Stimulated activated CD8-positive, alpha-beta memory T cell treated with anti-CD3 and anti-CD28 coated beads, Interleukin-4, amount 100 ng/mL, for 24 hours (primary cell): ENCODE results near the gene TPRKB.
"Not testable (repeated sequence)": the region's sequence is repeated elsewhere in the genome, so short reads cannot be mapped to it uniquely, and the experiment has no call there.

Experiments
- DNase-seq: peaks from one replicate; pipeline ENCODE4 v3.0.0-alpha.2; 2020; ENCODE audit warnings: low read depth

The TPRKB gene

DNA sequence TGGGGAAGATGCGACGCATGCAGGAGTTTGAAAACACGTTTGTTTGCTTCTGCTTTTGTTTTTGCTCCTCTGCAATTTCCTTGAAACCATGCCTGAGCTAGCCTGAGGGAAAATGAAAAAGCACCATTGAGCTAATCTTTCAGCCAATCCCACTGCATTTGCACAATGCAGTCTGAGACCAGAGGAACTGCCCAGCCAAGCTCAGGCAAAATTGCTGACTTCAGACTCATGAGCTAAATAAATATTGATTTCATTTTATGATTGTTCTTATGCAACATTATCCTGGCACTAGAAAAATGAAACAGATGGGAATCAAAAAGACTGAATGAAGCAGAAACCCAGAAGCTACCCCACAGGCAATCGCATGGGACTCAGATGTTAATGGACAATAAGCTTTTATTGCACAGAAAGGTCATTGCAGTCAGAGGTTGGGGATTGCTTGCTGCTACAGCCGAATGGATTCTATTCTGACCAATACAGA is 37.0 kb downstream of the TPRKB start:
- no peak for DNase-seq

DNA sequence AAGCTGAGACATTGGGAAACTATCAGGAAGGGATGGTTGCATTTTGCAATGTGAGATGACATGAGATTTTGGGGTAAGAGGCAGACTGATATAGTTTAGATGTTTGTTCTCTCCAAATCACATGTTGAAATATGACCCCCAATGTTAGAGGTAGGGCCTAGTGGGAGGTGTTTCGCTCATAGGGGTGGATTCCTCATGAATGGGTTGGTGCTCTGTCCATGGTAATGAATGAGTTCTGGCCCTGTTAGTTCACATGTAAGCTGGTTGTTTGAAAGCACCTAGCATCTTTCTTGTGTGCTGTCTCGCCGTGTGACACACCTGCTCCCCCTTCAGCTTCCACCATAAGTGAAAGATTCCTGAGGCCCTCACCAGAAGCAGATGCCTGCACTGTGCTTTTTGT is 37.7 kb downstream of the TPRKB start:
- no peak for DNase-seq

- DNase-seq: no peak
Observed at GRCh38 chr2:73698101-73698500, 39.0 kb downstream of the TPRKB start.

DNA sequence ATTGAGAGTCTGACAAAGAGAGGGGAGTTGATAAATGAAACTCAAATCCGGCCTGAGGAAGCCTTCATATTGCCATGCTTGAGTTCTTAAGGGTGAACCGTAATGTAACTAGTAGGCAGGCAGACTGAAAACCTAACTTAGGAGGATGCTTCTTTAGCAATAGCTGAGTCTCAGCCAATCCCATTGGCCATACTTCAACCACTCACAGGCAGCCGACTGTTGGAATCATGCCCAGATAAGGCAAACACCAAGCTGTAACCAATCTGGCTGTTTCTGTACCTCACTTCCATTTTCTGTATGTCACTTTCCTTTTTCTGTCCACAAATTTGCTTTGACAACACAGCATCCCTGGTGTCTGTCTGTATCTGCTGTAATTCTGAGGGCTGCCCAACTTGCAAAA is 39.5 kb downstream of the TPRKB start:
- DNase-seq: no peak

GRCh38 chr2:73696985-73697384 is 40.2 kb downstream of the TPRKB start:
- DNase-seq: not testable (repeated sequence)

DNA sequence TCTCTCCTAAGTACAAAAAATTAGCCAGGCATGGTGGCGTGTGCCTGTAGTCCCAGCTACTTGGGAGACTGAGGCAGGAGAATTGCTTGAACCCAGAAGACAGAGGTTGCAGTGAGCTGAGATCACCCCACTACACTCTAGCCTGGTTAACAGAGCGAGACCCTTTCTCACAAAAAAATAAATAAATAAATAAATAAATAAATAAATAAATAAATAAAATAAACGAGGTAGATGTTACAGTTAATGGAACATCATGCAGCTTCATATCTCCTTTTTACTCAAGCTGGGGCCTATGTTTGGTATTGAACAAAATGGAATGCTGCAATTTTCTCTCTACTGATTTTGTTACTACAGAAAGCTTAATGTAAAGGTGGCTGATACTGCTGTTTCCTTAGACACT is 40.6 kb downstream of the TPRKB start:
- not testable (repeated sequence) for DNase-seq

GRCh38 chr2:73690372-73691088 is 46.6 kb downstream of the TPRKB start:
- not testable (repeated sequence) for DNase-seq

DNA sequence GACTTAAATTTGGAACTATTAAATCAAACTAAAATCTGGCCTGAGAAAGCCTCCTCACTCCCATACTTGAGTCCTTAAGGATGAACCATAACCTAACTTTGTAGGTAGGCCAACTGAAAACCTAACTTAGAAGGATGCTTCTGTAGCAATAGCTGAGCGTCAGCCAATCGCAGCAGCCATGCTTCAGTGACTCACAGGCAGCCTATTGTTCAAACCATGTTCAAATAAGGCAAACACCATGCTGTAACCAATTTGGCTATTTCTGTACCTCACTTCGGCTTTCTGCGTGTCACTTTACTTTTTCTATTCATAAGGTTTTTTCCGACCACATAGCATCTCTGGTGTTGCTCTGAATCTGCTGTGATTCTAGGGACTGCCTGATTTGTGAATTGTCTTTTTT is 48.7 kb downstream of the TPRKB start:
- DNase-seq: not testable (repeated sequence)

DNA sequence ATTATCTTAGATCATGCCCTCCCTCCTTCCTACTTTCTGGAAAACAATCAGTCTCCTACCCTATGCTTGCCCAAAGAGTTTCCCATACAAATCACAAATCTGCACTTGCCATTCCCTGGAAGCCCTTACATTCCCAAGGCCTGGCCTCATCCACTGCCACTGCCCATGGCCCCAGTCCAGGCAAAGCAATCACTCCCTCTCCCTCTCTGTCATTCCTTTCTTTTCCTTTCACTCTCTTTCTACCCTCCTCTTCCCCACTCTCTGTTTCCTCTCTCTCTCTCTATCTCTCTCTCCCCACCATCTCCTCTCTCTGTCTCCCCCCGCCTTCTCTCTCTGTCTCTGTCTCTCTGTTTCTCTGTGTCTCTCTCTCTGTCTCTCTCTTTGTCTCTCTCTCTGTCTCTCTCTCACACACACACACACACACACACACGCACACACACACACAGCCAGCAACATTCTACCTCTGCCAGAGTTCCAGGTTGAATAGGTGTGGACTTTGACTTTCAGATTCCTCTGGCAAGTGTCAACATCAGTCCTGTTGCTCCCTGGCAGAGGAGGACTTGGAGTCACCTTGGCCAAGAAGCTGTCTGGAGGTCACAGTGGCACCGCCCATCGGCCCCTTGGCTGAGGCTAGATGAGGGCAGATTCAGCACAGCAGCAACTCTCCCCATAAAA is 51.2 kb downstream of the TPRKB start:
- no peak for DNase-seq

- DNase-seq: not testable (repeated sequence)
Observed at GRCh38 chr2:73684905-73685304, 52.2 kb downstream of the TPRKB start.

DNA sequence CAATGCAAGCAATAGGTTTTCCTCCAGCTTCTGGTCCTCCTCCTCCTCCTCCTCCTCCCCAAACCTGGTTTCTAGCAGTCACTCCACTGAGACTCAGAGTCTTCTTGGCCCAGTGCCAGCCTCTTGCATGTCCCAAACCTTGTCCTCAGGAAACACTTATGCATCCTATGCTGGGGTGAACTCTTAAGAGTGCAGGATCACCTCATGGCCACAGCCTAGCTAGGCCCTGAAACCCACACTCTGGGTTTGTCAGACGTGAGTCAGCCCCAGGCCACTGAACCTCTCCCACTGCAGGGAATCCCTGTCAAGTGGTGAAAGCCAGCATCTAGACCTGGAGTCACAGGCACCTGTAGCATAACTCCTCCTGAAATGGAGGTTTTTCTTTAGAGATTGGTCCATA is 52.8 kb downstream of the TPRKB start:
- DNase-seq: not testable (repeated sequence)

GRCh38 chr2:73679951-73680571 is 57.1 kb downstream of the TPRKB start:
- not testable (repeated sequence) for DNase-seq
